HG03045 (cell line): ENCODE measurements around the gene TMPRSS13.
"Not testable (repeated sequence)": the region's sequence is repeated elsewhere in the genome, so short reads cannot be mapped to it uniquely, and the experiment has no call there.

Source experiments
- ATAC-seq: cut with Tn5 transposase; IDR thresholded peaks from one replicate; pipeline ENCODE4 v1.9.1; 2021; ENCODE audit warnings: mild to moderate bottlenecking, moderate library complexity; ENCODE audit not compliant: unreplicated experiment

TMPRSS13 gene

GRCh38 chr11:117931331-117931950 is 2.2 kb upstream of the TMPRSS13 start:
- no peak for ATAC-seq

GRCh38 chr11:117930668-117931330 is 1.6 kb upstream of the TMPRSS13 start:
- ATAC-seq: no peak

GRCh38 chr11:117929916-117930570 is 841 bp upstream of the TMPRSS13 start:
- ATAC-seq: no peak

- ATAC-seq: no peak
Observed at GRCh38 chr11:117928446-117929141, 608 bp downstream of the TMPRSS13 start.

GRCh38 chr11:117927926-117928325 is 1.3 kb downstream of the TMPRSS13 start:
- no peak for ATAC-seq

- ATAC-seq: not testable (repeated sequence)
Observed at GRCh38 chr11:117926166-117926565, 3.0 kb downstream of the TMPRSS13 start.

GRCh38 chr11:117925198-117925925 is 3.8 kb downstream of the TMPRSS13 start:
- ATAC-seq: no peak

GRCh38 chr11:117924631-117925170 is 4.5 kb downstream of the TMPRSS13 start:
- ATAC-seq: no peak

- no peak for ATAC-seq
Observed at GRCh38 chr11:117923773-117924172, 5.4 kb downstream of the TMPRSS13 start.

- no peak for ATAC-seq
Observed at GRCh38 chr11:117923275-117923674, 5.9 kb downstream of the TMPRSS13 start.

GRCh38 chr11:117921893-117922292 is 7.3 kb downstream of the TMPRSS13 start:
- ATAC-seq: no peak

- ATAC-seq: no peak
Observed at GRCh38 chr11:117921456-117921855, 7.7 kb downstream of the TMPRSS13 start.

GRCh38 chr11:117919781-117920221 is 9.4 kb downstream of the TMPRSS13 start:
- no peak for ATAC-seq

- ATAC-seq: no peak
Observed at GRCh38 chr11:117919341-117919740, 9.9 kb downstream of the TMPRSS13 start.

- no peak for ATAC-seq
Observed at GRCh38 chr11:117918366-117919255, 10.6 kb downstream of the TMPRSS13 start.

- no peak for ATAC-seq
Observed at GRCh38 chr11:117917591-117918151, 11.5 kb downstream of the TMPRSS13 start.

GRCh38 chr11:117916956-117917355 is 12.2 kb downstream of the TMPRSS13 start:
- ATAC-seq: no peak

- ATAC-seq: no peak
Observed at GRCh38 chr11:117915672-117916235, 13.4 kb downstream of the TMPRSS13 start.
